Measurements from ENCODE around the gene GRID2. TPM values are rescaled to one million over a fixed set of nuclear protein-coding genes. Genes with fewer than 3 reads are reported as not detected.

The GRID2 gene
- total and polyA plus RNA-seq, 9 of the 15 experiments (the other 6 are each of a cell fraction or from before 2014, with no cell fraction given), result 0.04 TPM; not detected in 7

DNA sequence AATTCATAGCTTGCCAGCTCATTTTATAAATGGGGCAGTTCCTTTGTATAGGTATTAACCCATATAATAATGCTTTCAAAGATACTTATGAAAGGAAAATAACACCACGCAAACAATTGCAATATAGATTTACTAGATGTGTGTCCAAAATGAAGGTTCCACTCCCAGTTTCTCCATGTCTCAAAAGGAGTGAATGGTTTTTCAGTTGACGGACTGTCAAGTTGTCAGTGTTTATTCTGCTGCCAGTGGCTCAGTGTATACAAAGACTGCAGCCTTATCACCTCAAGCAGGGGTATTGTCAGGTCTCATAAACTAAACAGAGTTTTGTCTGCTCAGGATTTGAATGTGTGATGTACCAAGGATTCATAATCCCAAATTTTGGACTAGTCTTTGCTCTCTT lies 939.5 kb downstream of the GRID2 start (continued):
- TF ChIP-seq, protein P1, sequence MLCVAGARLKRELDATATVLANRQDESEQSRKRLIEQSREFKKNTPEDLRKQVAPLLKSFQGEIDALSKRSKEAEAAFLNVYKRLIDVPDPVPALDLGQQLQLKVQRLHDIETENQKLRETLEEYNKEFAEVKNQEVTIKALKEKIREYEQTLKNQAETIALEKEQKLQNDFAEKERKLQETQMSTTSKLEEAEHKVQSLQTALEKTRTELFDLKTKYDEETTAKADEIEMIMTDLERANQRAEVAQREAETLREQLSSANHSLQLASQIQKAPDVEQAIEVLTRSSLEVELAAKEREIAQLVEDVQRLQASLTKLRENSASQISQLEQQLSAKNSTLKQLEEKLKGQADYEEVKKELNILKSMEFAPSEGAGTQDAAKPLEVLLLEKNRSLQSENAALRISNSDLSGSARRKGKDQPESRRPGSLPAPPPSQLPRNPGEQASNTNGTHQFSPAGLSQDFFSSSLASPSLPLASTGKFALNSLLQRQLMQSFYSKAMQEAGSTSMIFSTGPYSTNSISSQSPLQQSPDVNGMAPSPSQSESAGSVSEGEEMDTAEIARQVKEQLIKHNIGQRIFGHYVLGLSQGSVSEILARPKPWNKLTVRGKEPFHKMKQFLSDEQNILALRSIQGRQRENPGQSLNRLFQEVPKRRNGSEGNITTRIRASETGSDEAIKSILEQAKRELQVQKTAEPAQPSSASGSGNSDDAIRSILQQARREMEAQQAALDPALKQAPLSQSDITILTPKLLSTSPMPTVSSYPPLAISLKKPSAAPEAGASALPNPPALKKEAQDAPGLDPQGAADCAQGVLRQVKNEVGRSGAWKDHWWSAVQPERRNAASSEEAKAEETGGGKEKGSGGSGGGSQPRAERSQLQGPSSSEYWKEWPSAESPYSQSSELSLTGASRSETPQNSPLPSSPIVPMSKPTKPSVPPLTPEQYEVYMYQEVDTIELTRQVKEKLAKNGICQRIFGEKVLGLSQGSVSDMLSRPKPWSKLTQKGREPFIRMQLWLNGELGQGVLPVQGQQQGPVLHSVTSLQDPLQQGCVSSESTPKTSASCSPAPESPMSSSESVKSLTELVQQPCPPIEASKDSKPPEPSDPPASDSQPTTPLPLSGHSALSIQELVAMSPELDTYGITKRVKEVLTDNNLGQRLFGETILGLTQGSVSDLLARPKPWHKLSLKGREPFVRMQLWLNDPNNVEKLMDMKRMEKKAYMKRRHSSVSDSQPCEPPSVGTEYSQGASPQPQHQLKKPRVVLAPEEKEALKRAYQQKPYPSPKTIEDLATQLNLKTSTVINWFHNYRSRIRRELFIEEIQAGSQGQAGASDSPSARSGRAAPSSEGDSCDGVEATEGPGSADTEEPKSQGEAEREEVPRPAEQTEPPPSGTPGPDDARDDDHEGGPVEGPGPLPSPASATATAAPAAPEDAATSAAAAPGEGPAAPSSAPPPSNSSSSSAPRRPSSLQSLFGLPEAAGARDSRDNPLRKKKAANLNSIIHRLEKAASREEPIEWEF (CRISPR knock-in tag; IDR thresholded peaks at IDR 0.05), result no peak
- no peak for TF ChIP-seq MAFF (IDR thresholded peaks at IDR 0.05; ENCODE audit: low read length)
- TF ChIP-seq ZNF354B (CRISPR knock-in tag; IDR thresholded peaks at IDR 0.05), result no peak
- TF ChIP-seq, protein P2, sequence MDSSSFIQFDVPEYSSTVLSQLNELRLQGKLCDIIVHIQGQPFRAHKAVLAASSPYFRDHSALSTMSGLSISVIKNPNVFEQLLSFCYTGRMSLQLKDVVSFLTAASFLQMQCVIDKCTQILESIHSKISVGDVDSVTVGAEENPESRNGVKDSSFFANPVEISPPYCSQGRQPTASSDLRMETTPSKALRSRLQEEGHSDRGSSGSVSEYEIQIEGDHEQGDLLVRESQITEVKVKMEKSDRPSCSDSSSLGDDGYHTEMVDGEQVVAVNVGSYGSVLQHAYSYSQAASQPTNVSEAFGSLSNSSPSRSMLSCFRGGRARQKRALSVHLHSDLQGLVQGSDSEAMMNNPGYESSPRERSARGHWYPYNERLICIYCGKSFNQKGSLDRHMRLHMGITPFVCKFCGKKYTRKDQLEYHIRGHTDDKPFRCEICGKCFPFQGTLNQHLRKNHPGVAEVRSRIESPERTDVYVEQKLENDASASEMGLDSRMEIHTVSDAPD (CRISPR knock-in tag; IDR thresholded peaks at IDR 0.05), result no peak
- no peak for TF ChIP-seq TGIF2 (CRISPR knock-in tag; IDR thresholded peaks at IDR 0.05)
